Measurements from ENCODE around the gene WDR75.
"Not testable (repeated sequence)": the region's sequence is repeated elsewhere in the genome, so short reads cannot be mapped to it uniquely, and the experiment has no call there.

Gene WDR75

GRCh38 chr2:189412330-189412953, 28.8 kb upstream of the WDR75 start:
- Histone ChIP-seq H3K4me1 (ENCODE audit: control insufficient read depth, insufficient read depth, low read length) (peaks cover 5% of the 10 kb centered on the region), H3K27ac (ENCODE audit: low read length) (peak overlapping the region; percentile 63), H3K9ac (ENCODE audit: low read length in 2 of 2) (peak overlapping the region in 1 of 2 donors; percentile 11), H3K36me3 (ENCODE audit: control insufficient read depth in 2 of 2, insufficient read depth in 2 of 2, low read length in 2 of 2) (no peaks in the 10 kb centered on the region), H3K27me3 (ENCODE audit: control insufficient read depth in 1 of 2, insufficient read depth in 2 of 2, low read length in 2 of 2) (no peaks in the 10 kb centered on the region), H3K9me3 (ENCODE audit: control insufficient read depth in 2 of 2, low read length in 2 of 2) (no peaks in the 10 kb centered on the region), H3K4me3 (ENCODE audit: low read length in 2 of 2) (no peak overlapping the region)

- Histone ChIP-seq H3K27me3 (ENCODE audit: control insufficient read depth in 1 of 2, insufficient read depth in 2 of 2, low read length in 2 of 2) (no peaks in the 10 kb centered on the region), H3K4me1 (ENCODE audit: control insufficient read depth, insufficient read depth, low read length) (peaks cover 5% of the 10 kb centered on the region), H3K4me3 (ENCODE audit: low read length in 2 of 2) (no peak overlapping the region), H3K36me3 (ENCODE audit: control insufficient read depth in 2 of 2, insufficient read depth in 2 of 2, low read length in 2 of 2) (no peaks in the 10 kb centered on the region), H3K27ac (ENCODE audit: low read length) (no peak overlapping the region), H3K9me3 (ENCODE audit: control insufficient read depth in 2 of 2, low read length in 2 of 2) (no peaks in the 10 kb centered on the region), H3K9ac (ENCODE audit: low read length in 2 of 2) (no peak overlapping the region)
Measured at GRCh38 chr2:189413249-189413648, 28.0 kb upstream of the WDR75 start.

- Histone ChIP-seq H3K9me3 (ENCODE audit: control insufficient read depth in 2 of 2, low read length in 2 of 2) (no peaks in the 10 kb centered on the region), H3K4me1 (ENCODE audit: control insufficient read depth, insufficient read depth, low read length) (no peaks in the 10 kb centered on the region), H3K27me3 (ENCODE audit: control insufficient read depth in 1 of 2, insufficient read depth in 2 of 2, low read length in 2 of 2) (no peaks in the 10 kb centered on the region), H3K9ac (ENCODE audit: low read length in 2 of 2) (no peak overlapping the region), H3K4me3 (ENCODE audit: low read length in 2 of 2) (no peak overlapping the region), H3K36me3 (ENCODE audit: control insufficient read depth in 2 of 2, insufficient read depth in 2 of 2, low read length in 2 of 2) (no peaks in the 10 kb centered on the region), H3K27ac (ENCODE audit: low read length) (no peak overlapping the region)
Measured at GRCh38 chr2:189421644-189422043, 19.6 kb upstream of the WDR75 start.

GRCh38 chr2:189424961-189425360, 16.3 kb upstream of the WDR75 start:
- Histone ChIP-seq H3K4me3 (ENCODE audit: low read length in 2 of 2) (no peak overlapping the region), H3K36me3 (ENCODE audit: control insufficient read depth in 2 of 2, insufficient read depth in 2 of 2, low read length in 2 of 2) (no peaks in the 10 kb centered on the region), H3K9ac (ENCODE audit: low read length in 2 of 2) (no peak overlapping the region), H3K4me1 (ENCODE audit: control insufficient read depth, insufficient read depth, low read length) (no peaks in the 10 kb centered on the region), H3K9me3 (ENCODE audit: control insufficient read depth in 2 of 2, low read length in 2 of 2) (no peaks in the 10 kb centered on the region), H3K27ac (ENCODE audit: low read length) (no peak overlapping the region), H3K27me3 (ENCODE audit: control insufficient read depth in 1 of 2, insufficient read depth in 2 of 2, low read length in 2 of 2) (no peaks in the 10 kb centered on the region)

- H3K27ac ChIP-seq (ENCODE audit: low read length) = no peak overlapping the region
- no peaks in the 10 kb centered on the region for H3K9me3 ChIP-seq (ENCODE audit: control insufficient read depth in 2 of 2, low read length in 2 of 2)
- H3K4me1 ChIP-seq (ENCODE audit: control insufficient read depth, insufficient read depth, low read length) = no peaks in the 10 kb centered on the region
- H3K36me3 ChIP-seq (ENCODE audit: control insufficient read depth in 2 of 2, insufficient read depth in 2 of 2, low read length in 2 of 2) = no peaks in the 10 kb centered on the region
- H3K27me3 ChIP-seq (ENCODE audit: control insufficient read depth in 1 of 2, insufficient read depth in 2 of 2, low read length in 2 of 2) = no peaks in the 10 kb centered on the region
- no peak overlapping the region for H3K4me3 ChIP-seq (ENCODE audit: low read length in 2 of 2)
- no peak overlapping the region for H3K9ac ChIP-seq (ENCODE audit: low read length in 2 of 2)
Measured at GRCh38 chr2:189425676-189426075, 15.6 kb upstream of the WDR75 start.

GRCh38 chr2:189426886-189427285, 14.4 kb upstream of the WDR75 start:
- H3K4me1 ChIP-seq (ENCODE audit: control insufficient read depth, insufficient read depth, low read length) = no peaks in the 10 kb centered on the region

GRCh38 chr2:189427872-189428271, 13.4 kb upstream of the WDR75 start:
- Histone ChIP-seq H3K4me3 (ENCODE audit: low read length in 2 of 2) (no peak overlapping the region), H3K27ac (ENCODE audit: low read length) (no peak overlapping the region), H3K27me3 (ENCODE audit: control insufficient read depth in 1 of 2, insufficient read depth in 2 of 2, low read length in 2 of 2) (no peaks in the 10 kb centered on the region), H3K9ac (ENCODE audit: low read length in 2 of 2) (no peak overlapping the region), H3K9me3 (ENCODE audit: control insufficient read depth in 2 of 2, low read length in 2 of 2) (no peaks in the 10 kb centered on the region), H3K4me1 (ENCODE audit: control insufficient read depth, insufficient read depth, low read length) (no peaks in the 10 kb centered on the region), H3K36me3 (ENCODE audit: control insufficient read depth in 2 of 2, insufficient read depth in 2 of 2, low read length in 2 of 2) (no peaks in the 10 kb centered on the region)

More at GRCh38 chr2:189426886-189427285, 14.4 kb upstream of the WDR75 start:
- no peak overlapping the region for H3K4me3 ChIP-seq (ENCODE audit: low read length in 2 of 2)
- no peak overlapping the region for H3K9ac ChIP-seq (ENCODE audit: low read length in 2 of 2)
- no peaks in the 10 kb centered on the region for H3K9me3 ChIP-seq (ENCODE audit: control insufficient read depth in 2 of 2, low read length in 2 of 2)
- no peaks in the 10 kb centered on the region for H3K27me3 ChIP-seq (ENCODE audit: control insufficient read depth in 1 of 2, insufficient read depth in 2 of 2, low read length in 2 of 2)
- no peak overlapping the region for H3K27ac ChIP-seq (ENCODE audit: low read length)
- H3K36me3 ChIP-seq (ENCODE audit: control insufficient read depth in 2 of 2, insufficient read depth in 2 of 2, low read length in 2 of 2) = no peaks in the 10 kb centered on the region

GRCh38 chr2:189430448-189430847, 10.8 kb upstream of the WDR75 start:
- H3K4me1 ChIP-seq (ENCODE audit: control insufficient read depth, insufficient read depth, low read length); H3K36me3 ChIP-seq (ENCODE audit: control insufficient read depth in 2 of 2, insufficient read depth in 2 of 2, low read length in 2 of 2); H3K9ac ChIP-seq (ENCODE audit: low read length in 2 of 2); H3K4me3 ChIP-seq (ENCODE audit: low read length in 2 of 2); H3K27me3 ChIP-seq (ENCODE audit: control insufficient read depth in 1 of 2, insufficient read depth in 2 of 2, low read length in 2 of 2); H3K27ac ChIP-seq (ENCODE audit: low read length); H3K9me3 ChIP-seq (ENCODE audit: control insufficient read depth in 2 of 2, low read length in 2 of 2): not testable (repeated sequence)

GRCh38 chr2:189435803-189436202, 5.5 kb upstream of the WDR75 start:
- H3K4me1 ChIP-seq (ENCODE audit: control insufficient read depth, insufficient read depth, low read length); H3K9ac ChIP-seq (ENCODE audit: low read length in 2 of 2); H3K27me3 ChIP-seq (ENCODE audit: control insufficient read depth in 1 of 2, insufficient read depth in 2 of 2, low read length in 2 of 2); H3K9me3 ChIP-seq (ENCODE audit: control insufficient read depth in 2 of 2, low read length in 2 of 2); H3K36me3 ChIP-seq (ENCODE audit: control insufficient read depth in 2 of 2, insufficient read depth in 2 of 2, low read length in 2 of 2); H3K27ac ChIP-seq (ENCODE audit: low read length); H3K4me3 ChIP-seq (ENCODE audit: low read length in 2 of 2): not testable (repeated sequence)

- Histone ChIP-seq H3K4me1 (ENCODE audit: control insufficient read depth, insufficient read depth, low read length) (peaks cover 6% of the 10 kb centered on the region), H3K9ac (ENCODE audit: low read length in 2 of 2) (no peak overlapping the region), H3K27me3 (ENCODE audit: control insufficient read depth in 1 of 2, insufficient read depth in 2 of 2, low read length in 2 of 2) (no peaks in the 10 kb centered on the region), H3K36me3 (ENCODE audit: control insufficient read depth in 2 of 2, insufficient read depth in 2 of 2, low read length in 2 of 2) (no peaks in the 10 kb centered on the region), H3K9me3 (ENCODE audit: control insufficient read depth in 2 of 2, low read length in 2 of 2) (no peaks in the 10 kb centered on the region), H3K27ac (ENCODE audit: low read length) (no peak overlapping the region), H3K4me3 (ENCODE audit: low read length in 2 of 2) (no peak overlapping the region)
Measured at GRCh38 chr2:189437926-189438325, 3.3 kb upstream of the WDR75 start.

- H3K9me3 ChIP-seq (ENCODE audit: control insufficient read depth in 2 of 2, low read length in 2 of 2) = no peaks in the 10 kb centered on the region
- H3K36me3 ChIP-seq (ENCODE audit: control insufficient read depth in 2 of 2, insufficient read depth in 2 of 2, low read length in 2 of 2) = no peaks in the 10 kb centered on the region
- H3K4me1 ChIP-seq (ENCODE audit: control insufficient read depth, insufficient read depth, low read length) = peaks cover 9% of the 10 kb centered on the region
- H3K27ac ChIP-seq (ENCODE audit: low read length) = no peak overlapping the region
- H3K27me3 ChIP-seq (ENCODE audit: control insufficient read depth in 1 of 2, insufficient read depth in 2 of 2, low read length in 2 of 2) = no peaks in the 10 kb centered on the region
- H3K9ac ChIP-seq (ENCODE audit: low read length in 2 of 2) = no peak overlapping the region
- no peak overlapping the region for H3K4me3 ChIP-seq (ENCODE audit: low read length in 2 of 2)
Measured at GRCh38 chr2:189439342-189439741, 1.9 kb upstream of the WDR75 start.
